Body of pancreas (tissue), 4 donors: ENCODE results near the gene MYO16.

Source experiments
- CTCF ChIP-seq, 7 experiments: fragments of 450-650 bp in 4 of 7; fragments of 200-600 bp in 3 of 7; sonication (generic) in 3 of 7; IDR thresholded peaks; one replicate each; pipeline ENCODE4 v1.5.1; 2016 to 2019; ENCODE audit warnings: antibody characterized with exemption in 7 of 7
- POLR2A ChIP-seq, 3 donors: fragments of 450-650 bp; IDR thresholded peaks; one replicate each; pipeline ENCODE4 v1.6.1; 2016; ENCODE audit warnings: antibody characterized with exemption in 3 of 3, mild to moderate bottlenecking in 2 of 3

- no peak for TF ChIP-seq CTCF (IDR thresholded peaks at IDR 0.05)
- TF ChIP-seq POLR2A (IDR thresholded peaks at IDR 0.05): no peak
Observed at GRCh38 chr13:109148243-109148642, 518.8 kb downstream of the MYO16 start.
